Heart left ventricle (tissue), 13 donors: ENCODE results near the gene KIF1C.

Experiments used
- CTCF ChIP-seq, 12 donors: fragments of 200-600 bp; sonication (generic) in 4 of 12; IDR thresholded peaks; one replicate each; pipeline versions ENCODE4 v1.5.0 to v1.8.0; 2018 to 2022; ENCODE audit warnings: antibody characterized with exemption in 12 of 12, mild to moderate bottlenecking in 5 of 12
- POLR2A ChIP-seq, 2 donors: fragments of 450-650 bp; IDR thresholded peaks; one replicate each; pipeline ENCODE4 v1.6.1; 2017; ENCODE audit warnings: antibody characterized with exemption in 2 of 2, mild to moderate bottlenecking in 2 of 2, moderate library complexity in 2 of 2
- donor health status: ischemic (EF 13 %, LVEDD 7.1; RV severe dilation, severe dysfunction).
- donor health status: DM: no; HTN: yes; CAD: no.
- donor health status: DM: no; HTN: no; CAD: no.
- donor health status: ischemic (EF 25% LVEDD 6.9; RV normal size, moderate dysfunction).
- donor health status: ischemic (EF 25% LVEDD 5.7; RV mildly dilated, moderate dysfunction).
- donor health status: ischemic (EF 35%, LVEDD 5.7; RV mildly dilated, moderate dysfunction).
- donor health status: nonischemic (EF 11% LVEDD 7.7; RV severe dilation, severe dysfunction).
- donor health status: DM: yes; HTN: yes; CAD: no.
- donor health status: PGD.
- donor health status: ischemic (EF 29% LVEDD 5.4; RV normal size, mild dysfunction).
- donor health status: nonischemic (EF 23%, LVEDD 6.1; RV moderate dilation, normal function).

GRCh38 chr17:5033352-5034015 is 35.7 kb downstream of the KIF1C start:
- TF ChIP-seq CTCF (IDR thresholded peaks at IDR 0.05) (no peak), POLR2A (IDR thresholded peaks at IDR 0.05) (no peak)
